HG03469 (cell line): Measurements from ENCODE around the gene RNPEP.
A peak's percentile ranks its signal among the peaks of the same experiment; 100 is the strongest.
"Not testable (repeated sequence)": the region's sequence is repeated elsewhere in the genome, so short reads cannot be mapped to it uniquely, and the experiment has no call there.

ENCODE experiments used
- ATAC-seq: cut with Tn5 transposase; IDR thresholded peaks from one replicate; pipeline ENCODE4 v1.9.1; 2021; ENCODE audit warnings: mild to moderate bottlenecking, moderate library complexity, moderate number of reproducible peaks; ENCODE audit not compliant: unreplicated experiment

RNPEP gene, protein sequence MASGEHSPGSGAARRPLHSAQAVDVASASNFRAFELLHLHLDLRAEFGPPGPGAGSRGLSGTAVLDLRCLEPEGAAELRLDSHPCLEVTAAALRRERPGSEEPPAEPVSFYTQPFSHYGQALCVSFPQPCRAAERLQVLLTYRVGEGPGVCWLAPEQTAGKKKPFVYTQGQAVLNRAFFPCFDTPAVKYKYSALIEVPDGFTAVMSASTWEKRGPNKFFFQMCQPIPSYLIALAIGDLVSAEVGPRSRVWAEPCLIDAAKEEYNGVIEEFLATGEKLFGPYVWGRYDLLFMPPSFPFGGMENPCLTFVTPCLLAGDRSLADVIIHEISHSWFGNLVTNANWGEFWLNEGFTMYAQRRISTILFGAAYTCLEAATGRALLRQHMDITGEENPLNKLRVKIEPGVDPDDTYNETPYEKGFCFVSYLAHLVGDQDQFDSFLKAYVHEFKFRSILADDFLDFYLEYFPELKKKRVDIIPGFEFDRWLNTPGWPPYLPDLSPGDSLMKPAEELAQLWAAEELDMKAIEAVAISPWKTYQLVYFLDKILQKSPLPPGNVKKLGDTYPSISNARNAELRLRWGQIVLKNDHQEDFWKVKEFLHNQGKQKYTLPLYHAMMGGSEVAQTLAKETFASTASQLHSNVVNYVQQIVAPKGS

GRCh38 chr1:201982623-201983379 is at the start of gene RNPEP:
RNPEP (plus strand) TSS chr1:201982648; CDS start chr1:201982667, 19 bp downstream.
- peak; percentile 47 for ATAC-seq

GRCh38 chr1:201933840-201934430 is 48.5 kb upstream of the RNPEP start:
- ATAC-seq = no peak

GRCh38 chr1:201937624-201938213 is 44.7 kb upstream of the RNPEP start:
- no peak for ATAC-seq

DNA sequence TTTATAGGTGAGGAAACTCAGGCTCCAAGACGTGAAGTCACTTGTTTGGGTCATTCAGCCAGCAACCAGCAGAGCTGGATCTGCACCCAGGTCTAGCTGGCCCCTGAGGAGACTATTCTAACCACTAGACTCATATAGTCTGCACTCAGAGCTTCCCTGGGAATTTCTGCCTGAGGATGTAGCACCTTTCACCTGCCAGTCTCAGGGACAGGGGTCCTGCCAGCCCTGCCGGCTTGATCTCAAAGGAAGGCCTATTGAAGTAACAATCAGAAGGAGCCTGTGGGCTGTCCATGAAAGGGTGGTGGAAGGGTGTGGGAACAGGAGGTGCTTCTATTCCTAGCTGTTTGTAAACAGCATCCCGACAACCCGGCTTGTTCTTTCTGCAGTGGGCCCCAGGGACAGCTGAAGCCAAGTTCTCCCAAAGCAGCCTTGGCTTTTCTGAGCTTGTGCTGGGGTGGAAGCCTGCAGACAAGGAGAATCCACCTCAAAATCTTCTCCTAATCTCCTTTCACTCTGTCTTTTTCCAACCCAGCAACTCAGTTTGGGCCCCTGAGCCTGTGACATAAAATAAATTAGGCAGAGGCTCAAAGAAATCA is 43.9 kb upstream of the RNPEP start:
- no peak for ATAC-seq

DNA sequence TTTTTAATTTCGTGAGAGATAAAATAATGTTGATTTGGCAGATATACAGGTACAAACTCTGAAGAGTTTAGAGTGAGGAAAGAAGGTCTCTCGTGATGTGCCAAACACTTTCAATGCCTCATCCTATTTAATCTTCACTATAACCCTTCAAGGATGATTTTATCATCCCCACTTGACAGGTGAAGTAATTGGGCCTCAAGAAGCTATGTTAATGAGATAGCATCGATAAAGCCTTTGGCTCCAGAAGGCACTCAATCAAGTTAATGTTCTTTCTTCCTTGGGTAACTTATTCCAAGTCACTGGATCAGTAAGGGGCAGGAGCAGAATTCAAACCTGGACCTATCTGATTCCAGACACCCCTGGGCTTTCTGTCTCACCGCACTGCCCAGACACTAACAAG is 43.3 kb upstream of the RNPEP start:
- no peak for ATAC-seq

GRCh38 chr1:201939574-201939973 is 42.9 kb upstream of the RNPEP start:
- ATAC-seq = no peak

- ATAC-seq = not testable (repeated sequence)
These were observed 42.1 kb upstream of the RNPEP start for GRCh38 chr1:201940316-201940715.

DNA sequence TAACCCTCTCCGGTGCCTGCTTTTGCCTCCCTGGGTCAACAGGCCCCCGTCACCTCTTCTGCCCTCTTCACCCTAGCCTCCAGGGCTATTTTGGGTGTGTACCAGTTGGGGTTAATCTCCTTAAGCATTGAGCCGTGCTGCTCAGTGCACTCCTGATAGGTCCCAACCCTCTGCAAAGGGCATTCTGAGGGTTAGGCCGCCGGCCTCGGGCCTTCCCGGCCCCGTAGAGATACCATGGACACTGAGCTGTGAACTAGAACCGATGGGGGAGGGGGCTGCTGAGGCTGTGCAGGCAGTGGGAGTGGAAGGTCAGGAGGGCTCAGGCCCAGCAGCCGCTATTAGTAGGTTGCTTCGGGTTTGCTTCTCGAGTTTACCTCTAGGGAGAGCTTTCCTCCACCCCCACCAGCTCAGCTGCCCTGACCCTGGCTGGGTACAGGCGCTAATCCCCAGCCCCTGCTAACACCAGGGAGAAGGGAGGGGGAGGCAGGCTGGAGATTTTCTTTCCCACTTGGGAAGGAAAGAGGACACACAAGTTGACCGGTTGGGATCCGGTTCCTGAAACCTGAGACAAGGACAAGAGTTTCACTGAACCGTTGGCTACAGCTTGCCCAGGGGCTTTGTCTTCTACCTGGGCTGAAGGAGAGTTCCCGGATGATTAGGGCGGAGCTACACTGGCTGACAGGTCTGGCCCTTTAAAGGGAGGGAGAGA is 40.9 kb upstream of the RNPEP start:
- no peak for ATAC-seq

DNA sequence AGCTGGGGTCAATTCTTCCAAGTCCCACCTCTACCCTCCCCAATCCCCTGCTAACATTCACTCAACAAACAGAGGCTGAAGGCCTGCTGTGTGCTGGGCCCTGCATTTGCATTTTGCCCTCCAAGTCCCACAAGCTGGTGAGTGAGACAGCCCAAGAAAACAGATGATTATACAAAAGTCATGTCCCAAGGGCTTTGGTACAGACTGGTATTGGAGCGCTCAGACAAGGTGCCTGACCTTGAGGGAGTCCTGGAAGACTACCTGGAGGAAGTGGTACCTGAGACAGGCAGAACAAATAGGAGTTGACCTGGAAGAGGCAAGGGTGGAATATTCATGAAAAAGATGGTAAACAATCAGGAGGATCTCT is 40.3 kb upstream of the RNPEP start:
- ATAC-seq = no peak

- ATAC-seq = no peak
These were observed 38.4 kb upstream of the RNPEP start for GRCh38 chr1:201944002-201944401.

DNA sequence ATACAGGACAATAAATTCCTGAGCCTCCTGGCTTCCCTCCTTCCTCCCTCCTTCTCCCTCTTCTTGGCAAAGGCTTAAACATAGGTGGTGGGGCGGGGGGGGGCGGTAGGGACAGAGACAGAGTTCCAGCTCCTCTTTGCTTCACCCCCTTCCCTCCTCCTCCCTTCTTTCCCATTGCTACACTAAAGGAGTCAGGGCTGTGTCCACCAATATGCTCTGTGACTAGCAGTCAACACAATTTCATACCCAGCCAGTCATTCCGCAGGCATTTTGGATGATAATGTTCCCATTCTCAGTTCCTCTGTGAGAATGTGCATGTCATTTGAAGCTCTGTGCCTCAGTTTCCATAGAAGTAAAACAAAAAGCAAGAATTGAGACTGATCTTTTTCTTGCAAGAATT is 37.8 kb upstream of the RNPEP start:
- no peak for ATAC-seq

GRCh38 chr1:201945157-201945556 is 37.3 kb upstream of the RNPEP start:
- ATAC-seq = no peak

DNA sequence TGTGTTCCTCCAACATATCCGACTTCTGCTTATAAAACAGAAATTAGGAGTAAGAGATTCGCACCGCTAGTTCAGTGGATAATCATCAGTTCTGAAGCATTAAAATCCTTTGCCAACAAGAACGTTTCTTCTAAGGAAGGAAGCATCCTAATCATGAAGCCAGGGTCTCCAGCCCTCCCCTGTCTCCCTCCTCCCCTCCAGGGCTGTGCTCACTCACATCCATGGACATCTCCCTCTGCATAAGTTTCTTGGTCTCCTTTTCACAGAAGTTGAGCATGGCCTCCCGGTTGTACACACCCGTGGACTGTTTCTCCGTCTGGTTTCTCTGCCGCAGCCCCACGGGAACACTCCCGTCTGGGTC is 36.6 kb upstream of the RNPEP start:
- no peak for ATAC-seq

DNA sequence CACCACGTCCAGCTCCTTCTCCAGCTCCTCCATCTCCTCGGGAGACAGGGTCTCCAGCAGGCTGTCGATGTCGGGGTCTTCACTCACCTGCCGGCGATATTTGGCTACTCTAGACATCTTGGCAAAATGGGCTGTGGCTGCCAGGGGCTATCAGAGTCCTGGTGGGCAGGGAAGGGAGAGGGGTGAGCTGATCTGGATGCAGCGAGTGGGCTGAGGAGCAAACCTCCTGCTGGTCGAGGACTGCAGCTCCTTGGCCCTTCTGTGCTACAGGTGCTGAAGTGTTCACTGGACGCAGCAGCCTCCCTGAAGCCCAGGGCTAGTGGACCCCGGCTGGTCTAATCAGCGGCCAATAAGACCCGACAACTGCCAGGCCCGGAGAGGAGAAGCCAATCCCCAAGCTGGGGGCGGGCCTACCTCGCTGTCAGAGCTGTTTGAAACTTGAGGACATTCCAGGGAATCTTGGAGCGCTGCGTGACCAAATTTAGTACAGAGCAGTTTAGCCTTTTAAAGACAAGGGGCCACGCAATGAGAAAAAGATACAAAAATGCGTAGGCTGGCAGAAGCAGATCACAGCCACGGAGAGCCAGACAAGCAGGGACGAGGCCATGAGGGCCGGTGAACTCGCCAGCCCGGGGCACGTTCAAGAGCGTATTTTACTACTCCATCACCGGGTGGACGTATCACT is 36.1 kb upstream of the RNPEP start, which contains the start of gene LMOD1:
Gene LMOD1 (minus strand): TSS at position 325 of the 685 bp plus-strand sequence. CDS start 208 bp downstream, at position 117.
- no peak for ATAC-seq

DNA sequence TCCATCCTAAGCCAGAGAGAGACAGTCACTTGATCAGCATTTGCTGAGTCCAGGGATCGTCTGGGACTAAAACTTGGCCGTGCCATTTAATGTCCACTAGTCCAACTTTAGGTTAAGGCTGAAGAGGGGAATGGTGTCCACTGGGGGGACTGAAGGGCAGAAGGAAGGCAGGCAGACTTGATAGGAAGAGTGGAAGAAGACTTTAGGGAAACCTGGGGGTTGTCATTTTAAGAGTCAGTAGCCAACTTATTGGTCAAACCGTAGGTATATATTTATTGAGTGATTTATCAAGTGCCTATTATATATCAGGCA is 34.8 kb upstream of the RNPEP start:
- no peak for ATAC-seq

- ATAC-seq = no peak
These were observed 33.0 kb upstream of the RNPEP start for GRCh38 chr1:201949491-201949890.

DNA sequence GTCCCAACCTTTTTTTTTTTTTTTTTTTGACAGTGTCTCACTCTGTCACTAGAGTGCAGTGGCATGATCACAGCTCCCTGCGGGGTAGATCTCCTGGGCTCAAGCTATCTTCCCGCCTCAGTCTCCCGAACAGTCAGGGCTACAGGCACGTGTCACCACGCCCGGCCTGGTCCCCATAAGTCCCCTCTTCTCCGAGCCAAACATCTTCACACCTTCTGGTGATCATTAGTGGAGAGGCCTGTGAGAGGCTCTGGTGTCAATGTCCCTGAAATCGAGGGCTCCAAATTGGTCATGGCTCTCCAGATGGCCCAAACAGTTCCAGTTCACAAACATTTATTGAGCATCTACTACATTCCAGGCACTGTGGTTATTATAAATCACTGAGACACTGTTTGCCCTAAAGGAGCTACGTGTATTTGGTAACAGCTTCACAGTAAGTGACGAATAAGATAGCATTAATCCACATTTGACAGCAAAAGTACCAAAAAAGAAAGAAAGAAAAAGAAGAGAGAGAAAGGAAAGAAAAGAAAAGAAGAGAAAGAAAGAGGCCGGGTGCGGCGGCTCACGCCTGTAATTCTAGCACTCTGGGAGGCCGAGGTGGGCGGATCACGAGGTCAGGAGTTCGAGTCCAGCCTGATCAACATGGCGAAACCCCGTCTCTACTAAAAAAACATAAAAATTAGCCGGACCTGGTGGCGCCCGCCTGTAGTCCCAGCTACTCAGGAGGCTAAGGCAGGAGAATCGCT is 28.0 kb upstream of the RNPEP start:
- ATAC-seq = no peak

GRCh38 chr1:201955009-201955728 is 27.3 kb upstream of the RNPEP start, which contains the start of gene TIMM17A:
TIMM17A (plus strand) TSS chr1:201955503; CDS start chr1:201955527, 24 bp downstream.
- ATAC-seq = peak; percentile 96
